K562 (cell line): ENCODE results near the gene SCN1A. TPM values are rescaled to one million over a fixed set of nuclear protein-coding genes. Genes with fewer than 3 reads are reported as not detected.

ENCODE experiments used
- ATAC-seq: fragments of 200-7000 bp; cut with Tn5 transposase; 3 replicates; pipeline ENCODE4 v1.9.1; 2020; ENCODE audit warnings: moderate library complexity
- BruUV-seq: library from RNA; stranded (reverse); fragments of 400-500 nt; replicated peaks from 2 replicates; lab custom pipeline; 2021; lab: Mats Ljungman, UMichigan
- CTCF ChIA-PET: fragments of 300-600 bp; formaldehyde crosslinking; extraction: SDS; loops from one replicate; lab custom pipeline; 2021; ENCODE audit warnings: low intra/inter-chr PET ratio; lab: Yijun Ruan, JAX
- POLR2A ChIA-PET: fragments of 300-600, 350-650 bp; sonication (Branson Sonifier 250); formaldehyde crosslinking; extraction: SDS; loops from one replicate; lab custom pipeline; 2021; ENCODE audit warnings: antibody characterized with exemption, inconsistent platforms; lab: Yijun Ruan, JAX
- DNase-seq, 4 experiments: peaks; one replicate each; pipeline versions ENCODE4 v3.0.0 to v3.0.0-alpha.2; 2011 to 2018; ENCODE audit warnings: low spot score in 3 of 4, mixed read lengths in 3 of 4; ENCODE audit errors: extremely low read depth in 1 of 4
- FAIRE-seq: peaks from 2 replicates; lab custom pipeline; 2011; peaks lifted over from hg19 to GRCh38; lab: Jason Lieb, UNC
- H2AFZ ChIP-seq: 2 replicates; pipeline ENCODE4 v1.6.0; 2011; ENCODE audit warnings: low read depth, low read length, control low read depth, inconsistent platforms
- H3K27ac ChIP-seq: fragments of 200-600 bp; 3 replicates; pipeline ENCODE4 v1.8.0; 2011; ENCODE audit warnings: low read depth, mild to moderate bottlenecking, control low read depth, inconsistent platforms, low read length, moderate library complexity, mixed read lengths; ENCODE audit errors: extremely low read depth
- H3K27me3 ChIP-seq, 2 experiments: fragments of 300-600 bp in 1 of 2; 2 replicates in 1 of 2; 3 replicates in 1 of 2; pipeline versions ENCODE4 v1.6.0 to v1.8.0; 2011; ENCODE audit warnings: inconsistent platforms in 2 of 2, low read length in 2 of 2, mild to moderate bottlenecking in 1 of 2, mixed read lengths in 1 of 2, moderate library complexity in 1 of 2; ENCODE audit not compliant: control insufficient read depth in 2 of 2, insufficient read depth in 2 of 2
- H3K36me3 ChIP-seq: fragments of 300-600 bp; 3 replicates; pipeline ENCODE4 v1.8.0; 2011; ENCODE audit warnings: mild to moderate bottlenecking, low read length, inconsistent platforms; ENCODE audit not compliant: control insufficient read depth, insufficient read depth
- H3K4me1 ChIP-seq, 2 experiments: fragments of 200-600 bp in 1 of 2; replicated peaks in 1 of 2; 2 replicates in 1 of 2; 3 replicates in 1 of 2; pipeline versions ENCODE4 v1.5.1 to v1.8.0; 2011; ENCODE audit warnings: inconsistent platforms in 2 of 2, low read length in 2 of 2, mild to moderate bottlenecking in 1 of 2, mixed read lengths in 1 of 2, moderate library complexity in 1 of 2; ENCODE audit not compliant: control insufficient read depth in 2 of 2, insufficient read depth in 2 of 2
- H3K4me2 ChIP-seq: 2 replicates; pipeline ENCODE4 v1.6.1; 2011; ENCODE audit warnings: low read length, control low read depth, inconsistent platforms, mixed read lengths; ENCODE audit not compliant: insufficient read depth
- H3K4me3 ChIP-seq: fragments of 200-600 bp; sonication (generic), shearing (Covaris generic); 2 replicates; pipeline ENCODE4 v1.5.1; 2016; ENCODE audit warnings: control low read depth, inconsistent platforms
- H3K79me2 ChIP-seq: fragments of 200-600 bp; 3 replicates; pipeline ENCODE4 v1.8.0; 2011; ENCODE audit warnings: low read length, inconsistent platforms; ENCODE audit not compliant: control insufficient read depth, insufficient read depth
- H3K9ac ChIP-seq, 2 experiments: 2 replicates each; pipeline versions ENCODE4 v1.6.0 to v1.6.1; 2011; ENCODE audit warnings: low read depth in 2 of 2, low read length in 2 of 2, control low read depth in 1 of 2, inconsistent platforms in 1 of 2, mild to moderate bottlenecking in 1 of 2, mixed read lengths in 1 of 2; ENCODE audit not compliant: insufficient read depth in 1 of 2
- H3K9me1 ChIP-seq: one replicate; pipeline ENCODE4 v1.6.0; 2011; ENCODE audit warnings: inconsistent platforms, mild to moderate bottlenecking, low read length, moderate library complexity; ENCODE audit not compliant: control insufficient read depth, insufficient read depth
- H3K9me3 ChIP-seq: replicated peaks from 2 replicates; pipeline ENCODE4 v1.5.1; 2011; ENCODE audit warnings: low read depth, low read length, inconsistent platforms; ENCODE audit not compliant: control insufficient read depth, insufficient read depth
- H4K20me1 ChIP-seq: replicated peaks from 2 replicates; pipeline ENCODE4 v1.6.1; 2011; ENCODE audit warnings: low read length, inconsistent platforms, mixed read lengths; ENCODE audit not compliant: control insufficient read depth, insufficient read depth
- ATF6 ChIP-seq: sonication (generic); formaldehyde crosslinking; IDR thresholded peaks from 2 replicates; pipeline ENCODE4 v1.4.0; 2020; ENCODE audit warnings: mild to moderate bottlenecking, missing genetic modification reagents
- FOXJ3 ChIP-seq: sonication (generic); formaldehyde crosslinking; IDR thresholded peaks from 2 replicates; pipeline ENCODE4 v1.4.0; 2020; ENCODE audit warnings: mild to moderate bottlenecking, missing genetic modification reagents
- HDAC3 ChIP-seq: fragments of 450-650 bp; IDR thresholded peaks from 2 replicates; pipeline ENCODE4 v1.6.1; 2018; ENCODE audit warnings: borderline replicate concordance, mild to moderate bottlenecking, moderate library complexity; ENCODE audit not compliant: partially characterized antibody
- HOXB6 ChIP-seq: fragments of 250-450 bp; sonication (Bioruptor Pico); IDR thresholded peaks from 2 replicates; pipeline ENCODE4 v1.5.1; 2022; ENCODE audit warnings: mild to moderate bottlenecking, borderline replicate concordance
- OTX1 ChIP-seq: fragments of 450-650 bp; formaldehyde crosslinking; IDR thresholded peaks from 2 replicates; pipeline ENCODE4 v1.4.0; 2022; ENCODE audit warnings: mild to moderate bottlenecking
- PHF21A ChIP-seq: fragments of 450-650 bp; IDR thresholded peaks from 2 replicates; pipeline ENCODE4 v1.6.1; 2017; ENCODE audit warnings: low read depth, borderline replicate concordance
- SAFB ChIP-seq: fragments of 200-400 bp; formaldehyde crosslinking; IDR thresholded peaks from 2 replicates; pipeline ENCODE4 v1.6.1; 2017; ENCODE audit warnings: low read depth, low read length, borderline replicate concordance
- SP2 ChIP-seq: IDR thresholded peaks from 2 replicates; pipeline ENCODE4 v1.6.1; 2011; ENCODE audit warnings: mild to moderate bottlenecking, low read depth, low read length, moderate library complexity; ENCODE audit not compliant: poor library complexity, severe bottlenecking; ENCODE audit errors: extremely low read depth
- STAG1 ChIP-seq: sonication (generic); formaldehyde crosslinking; IDR thresholded peaks from 2 replicates; pipeline ENCODE4 v1.5.0; 2020; ENCODE audit warnings: missing genetic modification reagents, borderline replicate concordance
- TEAD1 ChIP-seq, 2 experiments: fragments of 450-650 bp in 1 of 2; sonication (generic) in 1 of 2; formaldehyde crosslinking; IDR thresholded peaks; 2 replicates each; pipeline versions ENCODE4 v1.4.0 to v1.8.0; 2020 to 2022; ENCODE audit warnings: mild to moderate bottlenecking in 2 of 2, missing genetic modification reagents in 1 of 2
- WHSC1 ChIP-seq: IDR thresholded peaks from one replicate; pipeline ENCODE4 v1.6.1; 2012; ENCODE audit warnings: low read length, control low read depth, inconsistent platforms
- ZBTB11 ChIP-seq, 3 experiments: fragments of 200-800 bp in 1 of 3; fragments of 250-450 bp in 1 of 3; fragments of 450-650 bp in 1 of 3; sonication (Bioruptor Pico) in 1 of 3; sonication (Bioruptor generic) in 1 of 3; formaldehyde crosslinking in 1 of 3; IDR thresholded peaks; 2 replicates each; pipeline versions ENCODE4 v1.6.1 to v1.8.0; 2016 to 2022; ENCODE audit warnings: mild to moderate bottlenecking in 2 of 3, missing genetic modification characterization in 2 of 3, missing compliant biosample characterization in 1 of 3, moderate library complexity in 1 of 3
- ZNF174 ChIP-seq: fragments of 250-450 bp; sonication (Bioruptor Pico); IDR thresholded peaks from 2 replicates; pipeline ENCODE4 v1.4.0; 2020; ENCODE audit warnings: mild to moderate bottlenecking
- WGBS: fragments of 100-300 bp; shearing (Covaris generic); methylation state at CpG from one replicate; pipeline ENCODE4 v1.1.6; 2016; ENCODE audit warnings: low coverage, mixed read lengths; ENCODE audit not compliant: insufficient coverage; ENCODE audit errors: missing lambda C conversion rate; 5-methylcytosine and 5-hydroxymethylcytosine counted together
- in situ Hi-C: fragments of 300-500 bp; cut with MboI; formaldehyde crosslinking; loops from 4 replicates; pipeline ENCODE4 v1.15.0; 2018; ENCODE audit warnings: inconsistent platforms, mixed read lengths
- intact Hi-C: fragments of 100-400 bp; cut with micrococcal nuclease; formaldehyde crosslinking; loops from 2 replicates; pipeline ENCODE4 v1.14.2; 2022
- polyA plus RNA-seq, 8 experiments: library from polyadenylated mRNA; depleted of rRNA in 4 of 8; stranded (reverse) in 5 of 8; unstranded in 3 of 8; fragments of >200 nt; fragmentation: Nextera tagmentation in 2 of 8; fragmentation: Illumina TruSeq in 1 of 8; extraction: Ambion mirVana in 2 of 8; extraction: Trizol in 1 of 8; gene quantifications; 2 replicates each; pipeline versions ENCODE4 v1.2.1 to v1.2.3, GENCODE V29; 2011 to 2014; ENCODE audit warnings: inconsistent platforms in 1 of 8, missing spikeins in 1 of 8
- total RNA-seq, 7 experiments: library from RNA; depleted of rRNA in 6 of 7; stranded (reverse); fragments of >200 nt in 6 of 7; fragmentation: Illumina TruSeq in 2 of 7; extraction: Trizol in 2 of 7; gene quantifications; 2 replicates each; pipeline versions ENCODE4 v1.2.1 to v1.2.3, GENCODE V29; 2011 to 2021; ENCODE audit warnings: low replicate concordance in 1 of 7

SCN1A gene
- total and polyA plus RNA-seq, 9 of the 15 experiments (the other 6 are each of a cell fraction or from before 2014, with no cell fraction given) = not detected

- TF ChIP-seq WHSC1 = no peak
- TF ChIP-seq STAG1 (CRISPR knock-in tag) = no peak
- TF ChIP-seq ZBTB11 (CRISPR knock-in tag; IDR thresholded peaks at IDR 0.05) = no peak
- TF ChIP-seq TEAD1 (CRISPR knock-in tag; IDR thresholded peaks at IDR 0.05) = no peak
- TF ChIP-seq HDAC3 = no peak
- TF ChIP-seq, all 486 proteins: peak for 0
Observed at GRCh38 chr2:166081131-166081632, 46.6 kb downstream of the SCN1A start (continued).

GRCh38 chr2:166074430-166074829, 53.4 kb downstream of the SCN1A start:
- Histone ChIP-seq H3K4me2 (no peak overlapping the region), H3K4me3 (no peak overlapping the region), H3K79me2 (no peaks in the 10 kb centered on the region), H2AFZ (no peak overlapping the region), H4K20me1 (no peaks in the 10 kb centered on the region), H3K36me3 (no peaks in the 10 kb centered on the region), H3K27me3 (no peaks in the 10 kb centered on the region), H3K9me3 (no peaks in the 10 kb centered on the region), H3K9me1 (no peaks in the 10 kb centered on the region), H3K27ac (no peak overlapping the region), H3K4me1 (no peaks in the 10 kb centered on the region), H3K9ac (no peak overlapping the region)
- DNase-seq (no peak), FAIRE-seq (no peak), ATAC-seq (no peak)
- TF ChIP-seq ZNF174 (CRISPR knock-in tag) (no peak), SAFB (no peak), SP2 (no peak), HOXB6 (CRISPR knock-in tag) (no peak), ATF6 (CRISPR knock-in tag) (no peak), OTX1 (no peak), PHF21A (no peak), FOXJ3 (CRISPR knock-in tag) (no peak)
- intact Hi-C loops (no loop called here), in situ Hi-C loops (no loop called here)
- CTCF ChIA-PET = no interaction called here
- POLR2A ChIA-PET = no interaction called here
- no TSS peak for BruUV-seq
- WGBS = 3% methylated on average over 2 of the region's 2 CpGs
